ENCODE measurements around the gene TBCD.

Gene TBCD

DNA sequence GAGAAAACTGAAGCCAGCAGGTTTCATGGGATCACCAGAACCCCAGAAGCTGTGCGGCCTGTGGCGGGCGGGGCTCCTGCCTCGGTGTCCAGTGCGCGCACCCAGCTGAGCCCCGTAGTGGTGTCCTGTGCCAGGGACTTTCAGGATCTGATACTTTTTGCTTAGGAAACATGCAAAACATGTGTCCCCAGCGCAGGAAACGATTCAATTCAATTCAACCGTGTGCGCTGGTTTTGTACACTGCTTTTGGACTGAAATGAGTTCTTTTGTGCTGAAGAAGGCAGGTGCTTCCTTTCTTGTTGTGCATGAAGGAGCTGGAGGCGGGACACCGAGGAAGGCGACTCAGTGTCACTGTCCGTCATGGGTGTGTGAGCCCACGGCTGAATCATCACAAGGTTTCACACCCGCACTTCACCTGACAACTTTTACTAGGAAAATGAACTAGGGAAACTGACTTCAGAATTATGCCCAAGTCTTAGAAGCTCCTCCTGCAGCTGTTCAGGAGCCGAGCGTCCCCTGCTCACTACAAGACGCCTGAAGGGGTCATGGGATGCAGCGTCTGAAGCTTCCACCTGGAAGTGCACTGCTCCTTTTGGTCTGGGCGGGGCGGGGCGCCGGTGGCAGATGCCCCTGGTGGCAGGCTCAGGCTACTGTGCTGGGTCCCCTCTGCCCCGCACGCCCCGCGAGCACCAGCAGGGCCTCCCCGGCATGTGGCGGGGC is 119.4 kb downstream of the TBCD start:
- no peaks in the 10 kb centered on the region for H3K9me3 ChIP-seq
- H3K27me3 ChIP-seq: no peaks in the 10 kb centered on the region
- H3K4me1 ChIP-seq: peaks cover 11% of the 10 kb centered on the region
- H3K36me3 ChIP-seq: peaks cover 3% of the 10 kb centered on the region
- TF ChIP-seq, protein P1, sequence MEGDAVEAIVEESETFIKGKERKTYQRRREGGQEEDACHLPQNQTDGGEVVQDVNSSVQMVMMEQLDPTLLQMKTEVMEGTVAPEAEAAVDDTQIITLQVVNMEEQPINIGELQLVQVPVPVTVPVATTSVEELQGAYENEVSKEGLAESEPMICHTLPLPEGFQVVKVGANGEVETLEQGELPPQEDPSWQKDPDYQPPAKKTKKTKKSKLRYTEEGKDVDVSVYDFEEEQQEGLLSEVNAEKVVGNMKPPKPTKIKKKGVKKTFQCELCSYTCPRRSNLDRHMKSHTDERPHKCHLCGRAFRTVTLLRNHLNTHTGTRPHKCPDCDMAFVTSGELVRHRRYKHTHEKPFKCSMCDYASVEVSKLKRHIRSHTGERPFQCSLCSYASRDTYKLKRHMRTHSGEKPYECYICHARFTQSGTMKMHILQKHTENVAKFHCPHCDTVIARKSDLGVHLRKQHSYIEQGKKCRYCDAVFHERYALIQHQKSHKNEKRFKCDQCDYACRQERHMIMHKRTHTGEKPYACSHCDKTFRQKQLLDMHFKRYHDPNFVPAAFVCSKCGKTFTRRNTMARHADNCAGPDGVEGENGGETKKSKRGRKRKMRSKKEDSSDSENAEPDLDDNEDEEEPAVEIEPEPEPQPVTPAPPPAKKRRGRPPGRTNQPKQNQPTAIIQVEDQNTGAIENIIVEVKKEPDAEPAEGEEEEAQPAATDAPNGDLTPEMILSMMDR (IDR thresholded peaks at IDR 0.05; ENCODE audit: low read depth, low read length): 0 out of 2 replicates have a peak, but pooled peaks have one; percentile 4
- no peak overlapping the region for H3K4me3 ChIP-seq (ENCODE audit: low read depth, low read length)
- DNase-seq: no peak

DNA sequence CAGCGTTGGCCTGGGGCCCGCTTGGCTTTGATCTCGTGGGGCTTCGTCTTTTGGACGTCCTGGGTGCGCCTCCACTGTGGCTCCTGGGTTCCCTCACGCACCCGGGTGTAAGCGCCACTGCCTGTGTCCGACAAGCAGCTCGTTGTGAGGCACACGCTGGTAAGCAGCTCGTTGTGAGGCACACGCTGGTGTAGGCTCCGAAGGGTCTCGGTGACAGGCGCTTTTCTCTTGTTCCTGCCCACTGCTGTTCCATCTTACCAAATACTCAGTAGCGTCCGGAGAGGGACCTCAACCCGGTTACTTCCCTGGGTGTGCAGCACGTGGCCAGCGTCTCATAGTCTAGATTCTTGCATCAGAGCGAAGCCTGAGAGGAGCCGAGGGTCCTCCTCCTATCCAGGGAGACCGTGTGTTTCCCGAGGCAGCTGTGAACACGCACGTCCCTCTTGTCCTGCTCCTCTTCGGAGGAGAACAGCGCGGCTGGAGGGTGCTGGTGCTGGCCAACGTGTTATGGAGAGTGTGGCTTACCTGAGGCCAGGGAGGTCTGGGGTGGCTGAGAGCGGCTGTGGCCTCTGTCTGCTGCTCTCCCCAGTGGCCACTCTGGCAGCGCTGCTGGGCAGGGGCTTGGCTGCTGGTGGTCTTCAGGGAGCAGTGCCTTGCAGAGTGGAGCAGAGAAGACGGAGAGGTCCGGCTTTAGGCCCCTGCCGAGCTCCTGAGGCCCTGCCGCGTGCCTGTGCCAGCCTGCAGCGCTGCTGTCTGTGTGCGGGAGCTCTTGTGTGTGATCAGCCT is 120.1 kb downstream of the TBCD start:
- H3K27me3 ChIP-seq: no peaks in the 10 kb centered on the region
- TF ChIP-seq, protein P1 (IDR thresholded peaks at IDR 0.05; ENCODE audit: low read depth, low read length): no peak
- H3K9me3 ChIP-seq: no peaks in the 10 kb centered on the region
- no peak for DNase-seq
- H3K36me3 ChIP-seq: peaks cover 3% of the 10 kb centered on the region
- peaks cover 4% of the 10 kb centered on the region for H3K4me1 ChIP-seq
- no peak overlapping the region for H3K4me3 ChIP-seq (ENCODE audit: low read depth, low read length)

DNA sequence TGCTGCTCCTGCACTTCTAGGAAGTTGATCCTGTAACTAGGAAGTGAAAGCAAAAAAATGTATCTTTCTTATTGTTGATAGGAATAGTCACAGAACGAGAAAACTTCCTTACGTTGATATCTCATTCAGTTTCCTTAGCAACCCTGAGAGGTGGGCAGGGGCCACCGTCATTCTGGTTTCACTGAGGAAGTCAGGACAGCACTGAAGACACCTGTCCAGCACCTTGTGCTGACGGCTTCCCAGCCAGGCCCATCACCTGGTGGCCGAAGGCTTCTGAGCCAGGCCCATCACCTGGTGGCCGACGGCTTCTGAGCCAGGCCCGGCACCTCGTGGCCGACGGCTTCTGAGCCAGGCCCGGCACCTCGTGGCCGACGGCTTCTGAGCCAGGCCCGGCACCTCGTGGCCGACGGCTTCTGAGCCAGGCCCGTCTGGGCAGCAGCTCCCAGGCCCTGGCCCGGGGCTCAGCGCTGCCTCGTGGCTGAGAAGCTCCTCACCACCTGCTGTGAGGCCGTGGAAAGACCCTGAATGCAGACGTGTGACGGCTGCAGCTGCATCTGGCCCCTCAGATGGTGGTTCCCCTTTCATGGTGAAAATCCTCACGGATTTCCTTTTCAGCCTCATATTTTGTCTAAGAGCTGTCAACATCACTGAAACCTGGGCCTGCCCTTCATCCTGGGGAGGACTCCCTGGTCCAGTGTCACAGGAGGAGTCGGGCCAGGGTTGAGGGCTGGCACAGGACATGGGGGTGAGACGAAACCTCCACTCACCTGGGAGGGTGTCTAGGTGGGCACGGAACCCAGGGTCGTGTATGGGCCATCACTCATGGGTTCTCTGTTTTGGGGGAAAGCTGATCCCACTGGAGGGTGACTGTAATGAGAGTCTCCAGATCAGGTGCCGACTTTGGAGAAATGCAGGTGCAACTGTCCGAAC is 121.0 kb downstream of the TBCD start:
- Histone ChIP-seq H3K4me1 (no peaks in the 10 kb centered on the region; the same call in 1 of the 2 replicates), H3K36me3 (peaks cover 3% of the 10 kb centered on the region), H3K4me3 (ENCODE audit: low read depth, low read length) (no peak overlapping the region), H3K27me3 (no peaks in the 10 kb centered on the region), H3K9me3 (no peaks in the 10 kb centered on the region)
- DNase-seq: no peak
- TF ChIP-seq, protein P1 (IDR thresholded peaks at IDR 0.05; ENCODE audit: low read depth, low read length): no peak

DNA sequence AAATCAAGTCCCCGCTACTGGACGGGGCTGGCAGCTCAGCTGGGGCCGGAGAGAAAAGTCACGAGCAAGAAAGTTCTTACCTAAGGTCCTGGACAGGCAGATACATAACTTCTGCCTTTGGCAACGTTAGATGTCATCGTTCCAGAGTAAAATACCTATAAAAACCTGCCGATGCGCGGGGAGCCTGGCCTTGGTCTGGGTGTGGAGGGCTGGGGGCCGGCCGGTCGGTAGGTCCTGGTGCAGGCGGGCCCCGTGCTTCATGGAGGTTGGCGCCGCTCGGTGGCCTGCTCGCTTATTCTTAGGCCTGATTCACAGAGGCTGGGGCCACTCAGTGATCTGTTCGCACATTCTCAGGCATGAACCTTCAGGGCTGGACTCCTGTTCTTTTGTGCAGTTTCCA is 121.7 kb downstream of the TBCD start:
- H3K36me3 ChIP-seq: peaks cover 3% of the 10 kb centered on the region
- no peak overlapping the region for H3K4me3 ChIP-seq (ENCODE audit: low read depth, low read length)
- no peaks in the 10 kb centered on the region; the same call in 1 of the 2 replicates for H3K4me1 ChIP-seq
- DNase-seq: no peak
- no peaks in the 10 kb centered on the region for H3K27me3 ChIP-seq
- TF ChIP-seq, protein P1 (IDR thresholded peaks at IDR 0.05; ENCODE audit: low read depth, low read length): no peak
- no peaks in the 10 kb centered on the region for H3K9me3 ChIP-seq

- Histone ChIP-seq H3K4me3 (ENCODE audit: low read depth, low read length) (no peak overlapping the region), H3K36me3 (peaks cover 3% of the 10 kb centered on the region), H3K9me3 (no peaks in the 10 kb centered on the region), H3K4me1 (no peaks in the 10 kb centered on the region; the same call in 1 of the 2 replicates), H3K27me3 (no peaks in the 10 kb centered on the region)
- TF ChIP-seq, protein P1 (IDR thresholded peaks at IDR 0.05; ENCODE audit: low read depth, low read length): no peak
- no peak for DNase-seq
Measured at GRCh38 chr17:82874011-82874835, 122.4 kb downstream of the TBCD start.
